ENCODE measurements around the gene ITGB8. TPM values are rescaled to one million over a fixed set of nuclear protein-coding genes. Genes with fewer than 3 reads are reported as not detected.

Gene ITGB8
- total and polyA plus RNA-seq, 9 donors: 3.7 to 45.5 (median 10.6) TPM

- Histone ChIP-seq H3K9me3 (no peaks in the 10 kb centered on the region), H3K36me3 (no peaks in the 10 kb centered on the region), H3K27me3 (no peaks in the 10 kb centered on the region), H3K4me1 (ENCODE audit: insufficient read depth) (no peaks in the 10 kb centered on the region), H3K27ac (no peak overlapping the region), H3K4me3 (no peak overlapping the region)
- DNase-seq: no peak
- 91 to 94% (median 92%) methylated on average over 3 of the region's 3 CpGs for WGBS, 3 donors
- TF ChIP-seq EP300 (IDR thresholded peaks at IDR 0.05) (no peak), POLR2A (IDR thresholded peaks at IDR 0.05) (no peak), CTCF (IDR thresholded peaks at IDR 0.05) (no peak)
- intact Hi-C loops (cut with DNase I): no loop called here
Observed at GRCh38 chr7:20293336-20293735, 37.4 kb upstream of the ITGB8 start.

- Histone ChIP-seq H3K9me3 (no peaks in the 10 kb centered on the region), H3K27me3 (no peaks in the 10 kb centered on the region), H3K27ac (no peak overlapping the region), H3K4me3 (no peak overlapping the region), H3K36me3 (no peaks in the 10 kb centered on the region), H3K4me1 (ENCODE audit: insufficient read depth) (no peaks in the 10 kb centered on the region)
- WGBS, 3 donors: 88 to 95% (median 91%) methylated on average over 3 of the region's 3 CpGs
- intact Hi-C loops (cut with DNase I): no loop called here
- DNase-seq: no peak
- no peak for TF ChIP-seq CTCF (IDR thresholded peaks at IDR 0.05)
Observed at GRCh38 chr7:20296444-20296843, 34.3 kb upstream of the ITGB8 start.

GRCh38 chr7:20296901-20297300, 33.8 kb upstream of the ITGB8 start:
- TF ChIP-seq CTCF (IDR thresholded peaks at IDR 0.05) (no peak), POLR2A (IDR thresholded peaks at IDR 0.05) (no peak), EP300 (IDR thresholded peaks at IDR 0.05) (no peak)
- Histone ChIP-seq H3K4me3 (no peak overlapping the region), H3K27me3 (no peaks in the 10 kb centered on the region), H3K27ac (no peak overlapping the region), H3K36me3 (no peaks in the 10 kb centered on the region), H3K4me1 (ENCODE audit: insufficient read depth) (no peaks in the 10 kb centered on the region), H3K9me3 (no peaks in the 10 kb centered on the region)
- DNase-seq: no peak
- WGBS, 3 donors: 16 to 39% (median 31%) methylated on average over 3 of the region's 3 CpGs
- intact Hi-C loops (cut with DNase I): no loop called here

GRCh38 chr7:20298486-20298901, 32.2 kb upstream of the ITGB8 start:
- 86 to 98% (median 96%) methylated on average over 1 of the region's 1 CpG for WGBS, 3 donors

GRCh38 chr7:20299145-20299544, 31.6 kb upstream of the ITGB8 start:
- intact Hi-C loops (cut with DNase I): no loop called here
- no peak for DNase-seq
- no peak for TF ChIP-seq POLR2A (IDR thresholded peaks at IDR 0.05)
- TF ChIP-seq CTCF (IDR thresholded peaks at IDR 0.05): no peak
- TF ChIP-seq EP300 (IDR thresholded peaks at IDR 0.05): no peak
- Histone ChIP-seq H3K27me3 (no peaks in the 10 kb centered on the region), H3K4me3 (no peak overlapping the region), H3K9me3 (no peaks in the 10 kb centered on the region), H3K27ac (no peak overlapping the region), H3K4me1 (ENCODE audit: insufficient read depth) (no peaks in the 10 kb centered on the region), H3K36me3 (no peaks in the 10 kb centered on the region)
- WGBS, 3 donors: 88 to 97% (median 94%) methylated on average over 1 of the region's 1 CpG

More at GRCh38 chr7:20298486-20298901, 32.2 kb upstream of the ITGB8 start:
- TF ChIP-seq EP300 (IDR thresholded peaks at IDR 0.05): no peak
- Histone ChIP-seq H3K9me3 (no peaks in the 10 kb centered on the region), H3K4me3 (no peak overlapping the region), H3K4me1 (ENCODE audit: insufficient read depth) (no peaks in the 10 kb centered on the region), H3K36me3 (no peaks in the 10 kb centered on the region), H3K27me3 (no peaks in the 10 kb centered on the region), H3K27ac (no peak overlapping the region)
- intact Hi-C loops (cut with DNase I): no loop called here
- no peak for DNase-seq

Measured in ovary (tissue), 9 donors.